Neural progenitor cell (in vitro differentiated cells): Measurements from ENCODE around the gene DDI1. TPM values are rescaled to one million over a fixed set of nuclear protein-coding genes. Genes with fewer than 3 reads are reported as not detected.

Experiments
- DNase-seq: peaks from one replicate; pipeline ENCODE4 v3.0.0-alpha.2; 2016; ENCODE audit warnings: low spot score
- H2AFZ ChIP-seq: fragments of 200-600 bp; sonication (generic); replicated peaks from 2 replicates; pipeline ENCODE4 v1.6.1; 2016; ENCODE audit warnings: antibody characterized with exemption
- H3F3A ChIP-seq: fragments of 200-600 bp; sonication (generic); 2 replicates; pipeline ENCODE4 v1.6.1; 2016; ENCODE audit warnings: antibody characterized with exemption, low read depth
- H3K27ac ChIP-seq: fragments of 200-600 bp; sonication (generic); 2 replicates; pipeline ENCODE4 v1.5.1; 2016; ENCODE audit warnings: mild to moderate bottlenecking
- H3K27me3 ChIP-seq: fragments of 200-600 bp; sonication (generic); 2 replicates; pipeline ENCODE4 v1.6.1; 2016; ENCODE audit warnings: mild to moderate bottlenecking, moderate library complexity
- H3K36me3 ChIP-seq: fragments of 200-600 bp; sonication (generic); 2 replicates; pipeline ENCODE4 v1.5.1; 2016
- H3K4me1 ChIP-seq: fragments of 200-600 bp; sonication (generic); 2 replicates; pipeline ENCODE4 v1.6.1; 2016; ENCODE audit warnings: mixed run types
- H3K4me2 ChIP-seq: fragments of 200-600 bp; sonication (generic); 2 replicates; pipeline ENCODE4 v1.6.1; 2016
- H3K4me3 ChIP-seq: fragments of 200-600 bp; sonication (generic); 2 replicates; pipeline ENCODE4 v1.5.1; 2016
- H3K79me2 ChIP-seq: fragments of 200-600 bp; sonication (generic); 2 replicates; pipeline ENCODE4 v1.6.1; 2016; ENCODE audit warnings: low read depth
- H3K9ac ChIP-seq: fragments of 200-600 bp; sonication (generic); 2 replicates; pipeline ENCODE4 v1.6.1; 2016
- H3K9me3 ChIP-seq: fragments of 200-600 bp; sonication (generic); 2 replicates; pipeline ENCODE4 v1.5.1; 2016; ENCODE audit warnings: low read depth
- H4K20me1 ChIP-seq: fragments of 200-600 bp; sonication (generic); 2 replicates; pipeline ENCODE4 v1.6.1; 2016; ENCODE audit warnings: low read depth
- H3K27ac Mint-ChIP-seq: 3 replicates; pipeline ENCODE4 v1.8.0; 2021; ENCODE audit warnings: mixed read lengths
- H3K27me3 Mint-ChIP-seq: 2 replicates; pipeline ENCODE4 v1.8.0; 2022; ENCODE audit warnings: low read depth, mild to moderate bottlenecking, inconsistent platforms, moderate library complexity, mixed read lengths; ENCODE audit not compliant: insufficient read depth
- H3K36me3 Mint-ChIP-seq: 3 replicates; pipeline ENCODE4 v1.8.0; 2021; ENCODE audit warnings: mixed read lengths
- H3K4me1 Mint-ChIP-seq: 3 replicates; pipeline ENCODE4 v1.8.0; 2021; ENCODE audit warnings: mixed read lengths
- H3K4me3 Mint-ChIP-seq: 3 replicates; pipeline ENCODE4 v1.8.0; 2021; ENCODE audit warnings: mild to moderate bottlenecking, moderate library complexity, mixed read lengths
- H3K9me3 Mint-ChIP-seq: 3 replicates; pipeline ENCODE4 v1.8.0; 2020; ENCODE audit warnings: mixed read lengths
- EZH2 ChIP-seq: fragments of 200-600 bp; sonication (generic); IDR thresholded peaks from 2 replicates; pipeline ENCODE4 v1.6.1; 2017; ENCODE audit warnings: antibody characterized with exemption, mild to moderate bottlenecking, moderate library complexity
- EZH2phosphoT487 ChIP-seq: fragments of 200-600 bp; sonication (generic); IDR thresholded peaks from 2 replicates; pipeline ENCODE4 v1.6.1; 2017; ENCODE audit warnings: antibody characterized with exemption
- total RNA-seq: library from RNA; depleted of rRNA; stranded (reverse); fragments of >200 nt; gene quantifications from 2 replicates; pipeline ENCODE4 v1.2.3, GENCODE V29; 2015; ENCODE audit warnings: low replicate concordance
- TF ChIP-seq, protein P1 (sequence below): fragments of 200-600 bp; sonication (generic); IDR thresholded peaks from 2 replicates; pipeline ENCODE4 v1.5.1; 2017; ENCODE audit warnings: antibody characterized with exemption, mild to moderate bottlenecking

DDI1 gene
- total RNA-seq, 1 donor from 2014 or later: not detected

DNA sequence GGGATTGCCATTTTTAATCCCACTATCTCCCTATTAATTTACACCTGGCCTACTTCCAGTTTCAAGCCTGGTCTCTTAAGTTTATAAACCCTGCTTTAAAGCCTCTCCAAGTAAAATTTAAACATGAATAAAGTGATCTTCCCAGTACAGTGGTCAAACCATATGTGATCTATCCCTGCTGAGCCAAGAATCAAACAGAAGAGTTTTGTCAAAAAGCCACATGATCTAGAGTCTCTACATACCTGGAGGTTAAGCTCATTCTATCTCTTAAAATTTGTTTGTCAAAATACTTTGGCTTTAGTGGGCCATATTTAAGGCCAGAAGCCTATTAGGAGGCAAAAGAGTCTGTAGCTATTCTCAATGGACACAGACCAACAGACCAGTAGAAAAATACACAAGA lies 42.9 kb upstream of the DDI1 start:
- Histone ChIP-seq H3K9ac (no peak overlapping the region), H3F3A (no peaks in the 10 kb centered on the region), H2AFZ (no peak overlapping the region), H3K79me2 (no peaks in the 10 kb centered on the region), H4K20me1 (no peaks in the 10 kb centered on the region), H3K9me3 (no peaks in the 10 kb centered on the region), H3K27ac (no peak overlapping the region), H3K4me2 (no peak overlapping the region), H3K36me3 (no peaks in the 10 kb centered on the region), H3K27me3 (no peaks in the 10 kb centered on the region), H3K4me3 (no peak overlapping the region), H3K4me1 (no peaks in the 10 kb centered on the region)
- DNase-seq: no peak
- Mint-ChIP-seq H3K36me3 (peaks cover 3% of the 10 kb centered on the region), H3K4me3 (no peak overlapping the region), H3K27ac (no peak overlapping the region), H3K4me1 (peaks cover 3% of the 10 kb centered on the region), H3K27me3 (peaks cover 6% of the 10 kb centered on the region), H3K9me3 (no peaks in the 10 kb centered on the region)
- TF ChIP-seq, protein P1, sequence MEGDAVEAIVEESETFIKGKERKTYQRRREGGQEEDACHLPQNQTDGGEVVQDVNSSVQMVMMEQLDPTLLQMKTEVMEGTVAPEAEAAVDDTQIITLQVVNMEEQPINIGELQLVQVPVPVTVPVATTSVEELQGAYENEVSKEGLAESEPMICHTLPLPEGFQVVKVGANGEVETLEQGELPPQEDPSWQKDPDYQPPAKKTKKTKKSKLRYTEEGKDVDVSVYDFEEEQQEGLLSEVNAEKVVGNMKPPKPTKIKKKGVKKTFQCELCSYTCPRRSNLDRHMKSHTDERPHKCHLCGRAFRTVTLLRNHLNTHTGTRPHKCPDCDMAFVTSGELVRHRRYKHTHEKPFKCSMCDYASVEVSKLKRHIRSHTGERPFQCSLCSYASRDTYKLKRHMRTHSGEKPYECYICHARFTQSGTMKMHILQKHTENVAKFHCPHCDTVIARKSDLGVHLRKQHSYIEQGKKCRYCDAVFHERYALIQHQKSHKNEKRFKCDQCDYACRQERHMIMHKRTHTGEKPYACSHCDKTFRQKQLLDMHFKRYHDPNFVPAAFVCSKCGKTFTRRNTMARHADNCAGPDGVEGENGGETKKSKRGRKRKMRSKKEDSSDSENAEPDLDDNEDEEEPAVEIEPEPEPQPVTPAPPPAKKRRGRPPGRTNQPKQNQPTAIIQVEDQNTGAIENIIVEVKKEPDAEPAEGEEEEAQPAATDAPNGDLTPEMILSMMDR: no peak
- TF ChIP-seq EZH2phosphoT487 (no peak), EZH2 (no peak)

DNA sequence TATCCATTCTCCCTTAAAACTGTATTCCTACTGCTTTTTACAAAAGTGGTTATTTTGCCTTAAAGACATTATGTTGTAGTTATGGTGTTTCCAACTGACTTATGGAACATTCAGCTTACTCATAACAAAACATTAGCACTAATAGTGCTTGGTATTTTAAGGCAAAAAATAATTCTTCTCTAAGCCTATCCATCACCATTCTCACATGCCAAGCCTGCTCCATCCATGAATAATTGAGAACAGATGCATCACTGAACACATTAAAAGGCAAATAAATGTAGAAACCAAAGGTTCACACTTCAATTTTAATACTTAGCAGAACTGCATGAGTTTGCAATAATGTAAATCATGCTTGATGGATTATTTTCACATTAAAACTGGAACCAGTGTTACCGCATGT lies 42.3 kb upstream of the DDI1 start:
- no peaks in the 10 kb centered on the region for H3K79me2 ChIP-seq
- no peak overlapping the region for H3K4me2 ChIP-seq
- H3K9ac ChIP-seq: no peak overlapping the region
- H3K36me3 ChIP-seq: no peaks in the 10 kb centered on the region
- H3F3A ChIP-seq: no peaks in the 10 kb centered on the region
- Mint-ChIP-seq H3K4me1 (peaks cover 6% of the 10 kb centered on the region), H3K4me3 (no peak overlapping the region), H3K27ac (no peak overlapping the region), H3K9me3 (no peaks in the 10 kb centered on the region), H3K27me3 (peaks cover 6% of the 10 kb centered on the region), H3K36me3 (peaks cover 3% of the 10 kb centered on the region)
- H3K4me3 ChIP-seq: no peak overlapping the region
- H2AFZ ChIP-seq: no peak overlapping the region
- TF ChIP-seq, protein P1: no peak
- TF ChIP-seq EZH2: no peak
- TF ChIP-seq EZH2phosphoT487: no peak
- H3K9me3 ChIP-seq: no peaks in the 10 kb centered on the region
- H3K27ac ChIP-seq: no peak overlapping the region
- no peaks in the 10 kb centered on the region for H3K27me3 ChIP-seq
- DNase-seq: no peak
- no peaks in the 10 kb centered on the region for H4K20me1 ChIP-seq
- no peaks in the 10 kb centered on the region for H3K4me1 ChIP-seq

DNA sequence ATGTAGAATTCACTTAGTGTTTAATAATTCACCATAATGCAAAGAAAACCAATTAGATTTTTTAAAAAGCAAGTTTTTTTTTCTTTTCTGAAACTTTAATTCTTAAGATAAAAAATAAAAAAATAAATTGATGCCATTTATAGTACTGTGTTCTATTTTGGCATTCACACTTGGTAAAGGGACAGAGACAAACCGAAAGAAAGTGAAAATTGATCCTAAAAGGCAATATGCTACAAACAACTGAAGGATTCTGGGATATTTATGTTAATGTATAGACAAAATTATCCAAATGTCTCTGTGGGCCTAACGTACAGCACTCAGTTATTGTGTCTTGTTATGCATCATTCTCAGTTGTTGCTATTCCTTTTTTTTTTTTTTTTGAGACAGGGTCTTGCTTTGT lies 41.9 kb upstream of the DDI1 start:
- H3K27ac ChIP-seq: no peak overlapping the region
- H3K4me2 ChIP-seq: no peak overlapping the region
- Mint-ChIP-seq H3K4me3 (no peak overlapping the region), H3K27me3 (peaks cover 6% of the 10 kb centered on the region), H3K4me1 (peaks cover 9% of the 10 kb centered on the region), H3K9me3 (no peaks in the 10 kb centered on the region), H3K27ac (no peak overlapping the region), H3K36me3 (peaks cover 3% of the 10 kb centered on the region)
- no peaks in the 10 kb centered on the region for H4K20me1 ChIP-seq
- H3K9ac ChIP-seq: no peak overlapping the region
- TF ChIP-seq EZH2 (no peak), EZH2phosphoT487 (no peak)
- TF ChIP-seq, protein P1: no peak
- H3K4me1 ChIP-seq: no peaks in the 10 kb centered on the region
- H3K79me2 ChIP-seq: no peaks in the 10 kb centered on the region
- DNase-seq: no peak
- no peak overlapping the region for H2AFZ ChIP-seq
- no peaks in the 10 kb centered on the region for H3F3A ChIP-seq
- H3K9me3 ChIP-seq: no peaks in the 10 kb centered on the region
- H3K4me3 ChIP-seq: no peak overlapping the region
- no peaks in the 10 kb centered on the region for H3K27me3 ChIP-seq
- H3K36me3 ChIP-seq: no peaks in the 10 kb centered on the region

GRCh38 chr11:103995896-103996295 lies 40.5 kb upstream of the DDI1 start:
- no peak for DNase-seq
- no peaks in the 10 kb centered on the region for H4K20me1 ChIP-seq
- TF ChIP-seq EZH2phosphoT487 (no peak), EZH2 (no peak)
- TF ChIP-seq, protein P1: no peak

More at GRCh38 chr11:103995896-103996295, 40.5 kb upstream of the DDI1 start:
- Mint-ChIP-seq H3K4me3 (no peak overlapping the region), H3K36me3 (peaks cover 3% of the 10 kb centered on the region), H3K27ac (no peak overlapping the region), H3K27me3 (peaks cover 6% of the 10 kb centered on the region), H3K4me1 (peaks cover 9% of the 10 kb centered on the region), H3K9me3 (peaks cover 2% of the 10 kb centered on the region)
- Histone ChIP-seq H3K79me2 (no peaks in the 10 kb centered on the region), H3K27ac (no peak overlapping the region), H3K9me3 (no peaks in the 10 kb centered on the region), H3K27me3 (no peaks in the 10 kb centered on the region), H3K4me1 (no peaks in the 10 kb centered on the region), H3K9ac (no peak overlapping the region), H3K36me3 (no peaks in the 10 kb centered on the region), H3K4me3 (no peak overlapping the region), H3F3A (no peaks in the 10 kb centered on the region), H2AFZ (no peak overlapping the region), H3K4me2 (no peak overlapping the region)
